Kidney (tissue), 14 donors: Measurements from ENCODE around the gene CPED1. TPM values are rescaled to one million over a fixed set of nuclear protein-coding genes. Genes with fewer than 3 reads are reported as not detected.
A peak's percentile ranks its signal among the peaks of the same experiment; 100 is the strongest.

Experiments
- DNase-seq, 5 donors: peaks; one replicate each; pipeline ENCODE4 v3.0.0-alpha.2; 2013 to 2020
- FAIRE-seq: peaks from 2 replicates; lab custom pipeline; 2012; peaks lifted over from hg19 to GRCh38; lab: Jason Lieb, UNC
- H3K27ac ChIP-seq, 2 donors: one replicate each; pipeline ENCODE4 v1.7.0; 2013; ENCODE audit warnings: low read depth in 2 of 2, low read length in 2 of 2, inconsistent platforms in 1 of 2
- H3K27me3 ChIP-seq: one replicate; pipeline ENCODE4 v1.7.1; 2013; ENCODE audit warnings: low read length, inconsistent platforms; ENCODE audit not compliant: control insufficient read depth, insufficient read depth
- H3K36me3 ChIP-seq, 3 donors: one replicate each; pipeline versions ENCODE4 v1.7.0 to v1.7.1; 2013; ENCODE audit warnings: low read length in 3 of 3, control low read depth in 1 of 3, inconsistent platforms in 1 of 3; ENCODE audit not compliant: insufficient read depth in 3 of 3, control insufficient read depth in 2 of 3
- H3K4me1 ChIP-seq, 3 donors: one replicate each; pipeline versions ENCODE4 v1.7.0 to v1.7.1; 2013; ENCODE audit warnings: low read length in 3 of 3, inconsistent platforms in 1 of 3, low read depth in 1 of 3; ENCODE audit not compliant: control insufficient read depth in 2 of 3, insufficient read depth in 2 of 3
- H3K4me3 ChIP-seq, 3 donors: one replicate each; pipeline versions ENCODE4 v1.7.0 to v1.8.1; 2013; ENCODE audit warnings: low read length in 3 of 3, control low read depth in 1 of 3, inconsistent platforms in 1 of 3
- H3K9ac ChIP-seq, 3 donors: one replicate each; pipeline versions ENCODE4 v1.7.0 to v1.7.1; 2013; ENCODE audit warnings: low read length in 3 of 3, control low read depth in 1 of 3, inconsistent platforms in 1 of 3
- H3K9me3 ChIP-seq, 3 donors: one replicate each; pipeline versions ENCODE4 v1.7.0 to v1.7.1; 2013; ENCODE audit warnings: low read length in 3 of 3, control low read depth in 1 of 3, inconsistent platforms in 1 of 3; ENCODE audit not compliant: control insufficient read depth in 2 of 3, insufficient read depth in 1 of 3
- CTCF ChIP-seq: IDR thresholded peaks from 3 replicates; pipeline ENCODE4 v1.5.1; 2012; ENCODE audit warnings: mild to moderate bottlenecking, moderate library complexity, borderline replicate concordance; ENCODE audit not compliant: insufficient read depth; ENCODE audit errors: extremely low read depth
- intact Hi-C: fragments of 100-400 bp; cut with DNase I; formaldehyde crosslinking; loops from one replicate; pipeline ENCODE4 v1.11.1; 2022
- polyA plus RNA-seq: library from polyadenylated mRNA; stranded (reverse); fragments of 350-450 nt; fragmentation: Illumina TruSeq; extraction: RNeasy Lipid Tissue Mini Kit (QIAGEN cat#74804); gene quantifications from one replicate; pipeline ENCODE4 v1.2.3, GENCODE V29; 2014; ENCODE audit warnings: low read depth, low replicate concordance; ENCODE audit not compliant: insufficient read depth
- total RNA-seq: library from RNA; stranded (reverse); fragmentation: NEBNext Ultra II Directional; extraction: Animal tissue kit (Norgen Biotek cat#: 25700); gene quantifications from one replicate; pipeline ENCODE4 v1.2.1, GENCODE V29; 2021
- donor health status: control.
- donor health status: control.
- donor health status: control.
- donor health status: control.
- donor health status: control.
- donor health status: DM: yes; HTN: yes; CAD: no.
- donor health status: Normal renal cell carcinoma (clear cell type).

The CPED1 gene
- total and polyA plus RNA-seq, 2 donors from 2014 or later = 2.9 to 16.9 TPM

GRCh38 chr7:121198502-121198901, 210.0 kb downstream of the CPED1 start:
- H3K27me3 ChIP-seq = no peaks in the 10 kb centered on the region
- H3K4me3 ChIP-seq = no peak overlapping the region
- intact Hi-C loops = no loop called here
- no peak overlapping the region for H3K9ac ChIP-seq
- no peaks in the 10 kb centered on the region for H3K9me3 ChIP-seq
- DNase-seq (no peak), FAIRE-seq (no peak)
- no peaks in the 10 kb centered on the region for H3K36me3 ChIP-seq
- no peak for TF ChIP-seq CTCF
- no peaks in the 10 kb centered on the region for H3K4me1 ChIP-seq
- no peak overlapping the region for H3K27ac ChIP-seq

- H3K36me3 ChIP-seq = no peaks in the 10 kb centered on the region
- H3K9me3 ChIP-seq = no peaks in the 10 kb centered on the region
- TF ChIP-seq CTCF = no peak
- H3K9ac ChIP-seq = no peak overlapping the region
- intact Hi-C loops = no loop called here
- no peak overlapping the region for H3K27ac ChIP-seq
- DNase-seq = no peak
- H3K4me3 ChIP-seq = no peak overlapping the region
- H3K27me3 ChIP-seq = no peaks in the 10 kb centered on the region
- H3K4me1 ChIP-seq = no peaks in the 10 kb centered on the region
- FAIRE-seq = no peak
Measured at GRCh38 chr7:121202125-121202524, 213.6 kb downstream of the CPED1 start.

- no peak overlapping the region for H3K9ac ChIP-seq
- intact Hi-C loops = no loop called here
- no peaks in the 10 kb centered on the region for H3K36me3 ChIP-seq
- DNase-seq = no peak
- no peaks in the 10 kb centered on the region for H3K27me3 ChIP-seq
- H3K9me3 ChIP-seq = no peaks in the 10 kb centered on the region
- H3K27ac ChIP-seq = no peak overlapping the region
- H3K4me3 ChIP-seq = no peak overlapping the region
- no peak for TF ChIP-seq CTCF
- no peak for FAIRE-seq
- H3K4me1 ChIP-seq = no peaks in the 10 kb centered on the region
Measured at GRCh38 chr7:121202834-121203233, 214.3 kb downstream of the CPED1 start.

GRCh38 chr7:121204537-121204936, 216.0 kb downstream of the CPED1 start:
- Histone ChIP-seq H3K4me1 (no peaks in the 10 kb centered on the region), H3K9ac (no peak overlapping the region), H3K4me3 (no peak overlapping the region), H3K27me3 (no peaks in the 10 kb centered on the region), H3K9me3 (no peaks in the 10 kb centered on the region), H3K27ac (no peak overlapping the region), H3K36me3 (no peaks in the 10 kb centered on the region)
- DNase-seq (peak in 3 of 5 donors; percentile 24 to 40 (median 33)), FAIRE-seq (no peak)
- intact Hi-C loops = no loop called here
- TF ChIP-seq CTCF = no peak
